Thyroid gland (tissue), 4 donors: ENCODE data around the gene COG5. TPM values are rescaled to one million over a fixed set of nuclear protein-coding genes. Genes with fewer than 3 reads are reported as not detected.

Experiments used
- DNase-seq, 2 donors: peaks; one replicate each; pipeline ENCODE4 v3.0.0-alpha.2; 2019
- H3K27ac ChIP-seq, 3 donors: fragments of 200-600 bp; sonication (generic); 1 replicate in 2 of 3; 2 replicates in 1 of 3; pipeline ENCODE4 v1.5.1; 2016 to 2019; ENCODE audit warnings: mild to moderate bottlenecking in 1 of 3, moderate library complexity in 1 of 3
- H3K27me3 ChIP-seq: fragments of 200-600 bp; sonication (generic); one replicate; pipeline ENCODE4 v1.5.1; 2019
- H3K36me3 ChIP-seq, 2 donors: fragments of 200-600 bp; sonication (generic); one replicate each; pipeline ENCODE4 v1.5.1; 2016 to 2019
- H3K4me1 ChIP-seq, 2 donors: fragments of 200-600 bp; sonication (generic); one replicate each; pipeline ENCODE4 v1.5.1; 2017 to 2019
- H3K4me3 ChIP-seq, 3 donors: fragments of 200-600 bp; sonication (generic); replicated peaks in 1 of 3; 1 replicate in 2 of 3; 2 replicates in 1 of 3; pipeline ENCODE4 v1.5.1; 2016; ENCODE audit warnings: mild to moderate bottlenecking in 1 of 3
- H3K9me3 ChIP-seq: fragments of 200-600 bp; sonication (generic); one replicate; pipeline ENCODE4 v1.5.1; 2017
- POLR2A ChIP-seq, 2 donors: fragments of 450-650 bp; IDR thresholded peaks; one replicate each; pipeline ENCODE4 v1.6.1; 2017; ENCODE audit warnings: antibody characterized with exemption in 2 of 2, mild to moderate bottlenecking in 2 of 2, moderate library complexity in 1 of 2
- WGBS, 2 donors: methylation state at CpG; one replicate each; pipeline ENCODE4 v1.1.5; 2017; 5-methylcytosine and 5-hydroxymethylcytosine counted together
- intact Hi-C: fragments of 100-400 bp; cut with DNase I; formaldehyde crosslinking; loops from one replicate; pipeline ENCODE4 v1.15.1; 2023
- total RNA-seq, 4 donors: library from RNA; depleted of rRNA; stranded (reverse); fragments of >200 nt; gene quantifications; one replicate each; pipeline ENCODE4 v1.2.3, GENCODE V29; 2016
- TF ChIP-seq, protein P1 (sequence below), 6 experiments: fragments of 200-600 bp in 3 of 6; fragments of 450-650 bp in 3 of 6; sonication (generic) in 3 of 6; IDR thresholded peaks; one replicate each; pipeline ENCODE4 v1.5.1; 2016 to 2019; ENCODE audit warnings: antibody characterized with exemption in 6 of 6, mild to moderate bottlenecking in 2 of 6, inconsistent platforms in 1 of 6, moderate library complexity in 1 of 6

Gene COG5
- total RNA-seq, 4 donors from 2014 or later, result 108 to 268 (median 148) TPM

DNA sequence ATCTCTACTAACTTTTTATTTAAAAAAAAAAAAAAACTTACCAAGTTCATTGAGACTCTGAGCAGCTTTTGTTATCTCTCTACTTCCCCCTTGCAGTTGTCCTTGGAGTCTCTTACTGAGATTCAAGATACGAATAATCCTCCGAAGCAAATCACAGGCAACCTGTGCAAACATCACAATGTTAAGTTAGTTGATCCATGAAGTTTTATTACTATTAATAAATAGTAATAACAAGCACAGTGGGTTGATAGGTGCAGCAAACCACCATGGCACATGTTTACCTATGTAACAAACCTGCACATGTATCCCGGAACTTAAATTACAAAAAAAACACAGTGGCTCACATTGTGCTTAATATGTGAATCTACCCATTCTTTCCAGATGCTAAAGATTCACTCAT lies 36.5 kb downstream of the COG5 start:
- TF ChIP-seq, protein P1, sequence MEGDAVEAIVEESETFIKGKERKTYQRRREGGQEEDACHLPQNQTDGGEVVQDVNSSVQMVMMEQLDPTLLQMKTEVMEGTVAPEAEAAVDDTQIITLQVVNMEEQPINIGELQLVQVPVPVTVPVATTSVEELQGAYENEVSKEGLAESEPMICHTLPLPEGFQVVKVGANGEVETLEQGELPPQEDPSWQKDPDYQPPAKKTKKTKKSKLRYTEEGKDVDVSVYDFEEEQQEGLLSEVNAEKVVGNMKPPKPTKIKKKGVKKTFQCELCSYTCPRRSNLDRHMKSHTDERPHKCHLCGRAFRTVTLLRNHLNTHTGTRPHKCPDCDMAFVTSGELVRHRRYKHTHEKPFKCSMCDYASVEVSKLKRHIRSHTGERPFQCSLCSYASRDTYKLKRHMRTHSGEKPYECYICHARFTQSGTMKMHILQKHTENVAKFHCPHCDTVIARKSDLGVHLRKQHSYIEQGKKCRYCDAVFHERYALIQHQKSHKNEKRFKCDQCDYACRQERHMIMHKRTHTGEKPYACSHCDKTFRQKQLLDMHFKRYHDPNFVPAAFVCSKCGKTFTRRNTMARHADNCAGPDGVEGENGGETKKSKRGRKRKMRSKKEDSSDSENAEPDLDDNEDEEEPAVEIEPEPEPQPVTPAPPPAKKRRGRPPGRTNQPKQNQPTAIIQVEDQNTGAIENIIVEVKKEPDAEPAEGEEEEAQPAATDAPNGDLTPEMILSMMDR (IDR thresholded peaks at IDR 0.05), result no peak
- TF ChIP-seq POLR2A (IDR thresholded peaks at IDR 0.05), result no peak
- no peak overlapping the region for H3K4me3 ChIP-seq
- intact Hi-C loops, result no loop called here
- WGBS, 2 donors, result 96 to 97% methylated on average over 3 of the region's 3 CpGs
- peaks cover 0 to 6% of the 10 kb centered on the region in 2 donors for H3K36me3 ChIP-seq
- no peaks in the 10 kb centered on the region for H3K27me3 ChIP-seq
- no peak overlapping the region for H3K27ac ChIP-seq
- peaks cover 7 to 10% of the 10 kb centered on the region in 2 donors for H3K4me1 ChIP-seq
- no peak for DNase-seq
- no peaks in the 10 kb centered on the region for H3K9me3 ChIP-seq

DNA sequence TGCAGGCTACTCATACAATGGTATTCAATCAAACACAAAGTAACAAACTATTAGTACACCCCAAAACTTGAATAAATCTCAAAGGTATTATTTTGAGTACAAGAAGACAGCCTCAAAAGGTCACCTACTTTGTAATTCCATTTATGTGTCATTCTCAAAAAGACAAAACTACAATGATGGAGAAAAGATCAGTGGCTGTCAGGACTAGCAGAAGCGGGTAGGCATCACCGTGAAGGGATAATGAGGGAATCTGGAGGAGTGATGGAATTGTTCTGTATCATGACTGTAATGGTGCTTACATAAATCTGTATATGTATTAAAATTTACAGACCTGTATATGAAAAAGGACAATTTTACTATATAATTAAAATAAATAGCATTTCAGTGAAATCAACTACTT lies 37.0 kb downstream of the COG5 start:
- WGBS, 2 donors, result 97 to 98% methylated on average over 2 of the region's 2 CpGs
- H3K4me3 ChIP-seq, result no peak overlapping the region
- TF ChIP-seq, protein P1 (IDR thresholded peaks at IDR 0.05), result no peak
- TF ChIP-seq POLR2A (IDR thresholded peaks at IDR 0.05), result no peak
- no peaks in the 10 kb centered on the region for H3K9me3 ChIP-seq
- intact Hi-C loops, result no loop called here
- DNase-seq, result no peak
- H3K4me1 ChIP-seq, result peaks cover 7 to 10% of the 10 kb centered on the region in 2 donors
- H3K36me3 ChIP-seq, result peaks cover 0 to 6% of the 10 kb centered on the region in 2 donors
- no peaks in the 10 kb centered on the region for H3K27me3 ChIP-seq
- no peak overlapping the region for H3K27ac ChIP-seq

- Histone ChIP-seq H3K4me3 (no peak overlapping the region), H3K27me3 (no peaks in the 10 kb centered on the region), H3K27ac (no peak overlapping the region), H3K36me3 (no peaks in the 10 kb centered on the region), H3K4me1 (peaks cover 0 to 14% of the 10 kb centered on the region in 2 donors), H3K9me3 (no peaks in the 10 kb centered on the region)
- 84 to 86% methylated on average over 7 of the region's 7 CpGs for WGBS, 2 donors
- TF ChIP-seq POLR2A (IDR thresholded peaks at IDR 0.05), result no peak
- TF ChIP-seq, protein P1 (IDR thresholded peaks at IDR 0.05), result no peak
- DNase-seq, result no peak
- intact Hi-C loops, result no loop called here
These were observed 56.9 kb downstream of the COG5 start for GRCh38 chr7:107506674-107507339.

DNA sequence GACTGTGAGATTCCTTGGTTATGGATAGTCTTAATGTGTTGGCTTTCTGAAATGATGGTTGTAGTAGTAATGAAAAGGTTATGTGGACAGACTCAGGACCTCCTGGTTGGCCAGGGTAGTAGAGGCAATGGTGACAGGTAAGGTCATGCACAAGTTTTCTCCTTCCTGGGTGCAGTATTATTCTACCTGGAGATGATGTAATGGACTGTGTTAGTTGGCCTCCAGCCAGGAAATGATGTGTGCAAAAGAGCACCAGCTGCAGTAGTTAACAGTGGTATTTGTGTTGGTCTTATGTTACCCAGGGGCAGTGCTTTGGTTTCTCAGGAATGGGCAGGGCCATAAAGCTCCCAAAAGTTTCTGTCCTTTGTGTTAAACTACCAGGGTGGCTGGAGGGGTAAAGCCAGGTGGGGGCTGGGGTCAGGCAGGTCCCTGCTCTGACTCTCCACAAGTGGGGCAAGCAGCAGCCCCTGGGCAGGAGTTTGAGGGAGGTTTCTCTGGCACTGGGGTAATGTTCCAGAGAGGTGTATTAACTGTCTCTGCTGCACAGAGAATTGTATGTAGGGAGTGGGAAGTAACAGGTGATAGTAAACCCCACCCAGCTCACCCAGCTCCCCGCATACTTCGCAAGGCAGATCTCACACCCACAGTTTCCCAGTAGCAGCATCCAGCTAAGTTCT lies 57.6 kb downstream of the COG5 start:
- H3K27ac ChIP-seq, result no peak overlapping the region
- no peaks in the 10 kb centered on the region for H3K9me3 ChIP-seq
- no peak for TF ChIP-seq POLR2A (IDR thresholded peaks at IDR 0.05)
- TF ChIP-seq, protein P1 (IDR thresholded peaks at IDR 0.05), result no peak
- intact Hi-C loops, result no loop called here
- no peaks in the 10 kb centered on the region for H3K27me3 ChIP-seq
- H3K4me3 ChIP-seq, result no peak overlapping the region
- 94 to 100% methylated on average over 2 of the region's 2 CpGs for WGBS, 2 donors
- peak; percentile 28 to 47 for DNase-seq
- H3K36me3 ChIP-seq, result no peaks in the 10 kb centered on the region
- H3K4me1 ChIP-seq, result peaks cover 0 to 14% of the 10 kb centered on the region in 2 donors

DNA sequence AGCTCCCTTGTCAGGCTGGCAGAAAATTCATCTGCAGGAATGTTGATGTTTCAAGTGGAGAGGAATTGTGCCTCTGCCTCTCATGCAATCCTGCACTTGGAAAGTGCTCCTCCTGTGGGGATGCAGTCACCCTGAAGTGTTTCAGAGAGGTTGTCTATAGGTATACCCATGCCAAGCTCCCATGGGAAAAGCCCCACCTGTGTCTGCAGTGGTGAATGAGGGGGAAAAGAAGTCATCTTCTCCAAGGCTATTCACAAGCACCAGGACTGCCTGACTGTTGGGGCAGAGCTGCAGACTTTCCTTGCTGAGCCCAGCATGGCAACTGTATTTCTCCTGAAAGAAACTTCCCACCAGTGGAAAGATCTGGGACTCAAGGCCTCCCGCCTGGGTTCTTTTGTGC lies 58.4 kb downstream of the COG5 start:
- Histone ChIP-seq H3K9me3 (no peaks in the 10 kb centered on the region), H3K4me3 (no peak overlapping the region), H3K27ac (no peak overlapping the region), H3K4me1 (peaks cover 0 to 14% of the 10 kb centered on the region in 2 donors), H3K36me3 (no peaks in the 10 kb centered on the region), H3K27me3 (no peaks in the 10 kb centered on the region)
- no peak for DNase-seq
- 89 to 100% methylated on average over 1 of the region's 1 CpG for WGBS, 2 donors
- intact Hi-C loops, result no loop called here
- no peak for TF ChIP-seq POLR2A (IDR thresholded peaks at IDR 0.05)
- TF ChIP-seq, protein P1 (IDR thresholded peaks at IDR 0.05), result no peak
